Stimulated activated naive B cell treated with anti-CD40 and anti-IgM and Interleukin-4, amounts not matched to agents 10 μg/mL and 1 μg/mL and 100 μg/mL, for 72 hours (primary cell): Measurements from ENCODE around the gene SCMH1.
"Not testable (repeated sequence)": the region's sequence is repeated elsewhere in the genome, so short reads cannot be mapped to it uniquely, and the experiment has no call there.

Experiments used
- ATAC-seq, 2 donors: fragments of 150-1000 bp; cut with Tn5 transposase; replicated peaks; 2 replicates each; pipeline ENCODE4 v1.10.0; 2021; ENCODE audit warnings: moderate library complexity in 1 of 2
- DNase-seq: peaks from one replicate; pipeline ENCODE4 v3.0.0; 2021
- H3K27ac Mint-ChIP-seq: one replicate; pipeline ENCODE4 v1.8.0; 2022; ENCODE audit warnings: mild to moderate bottlenecking, mixed read lengths
- H3K27me3 Mint-ChIP-seq, 2 donors: one replicate each; pipeline ENCODE4 v1.8.0; 2022; ENCODE audit warnings: mixed read lengths in 2 of 2
- H3K36me3 Mint-ChIP-seq, 2 donors: one replicate each; pipeline ENCODE4 v1.8.0; 2022; ENCODE audit warnings: mixed read lengths in 2 of 2, mild to moderate bottlenecking in 1 of 2
- H3K4me1 Mint-ChIP-seq, 2 donors: one replicate each; pipeline ENCODE4 v1.8.0; 2022; ENCODE audit warnings: mixed read lengths in 2 of 2, mild to moderate bottlenecking in 1 of 2
- H3K4me3 Mint-ChIP-seq, 2 donors: one replicate each; pipeline ENCODE4 v1.8.0; 2022; ENCODE audit warnings: mild to moderate bottlenecking in 2 of 2, mixed read lengths in 2 of 2, moderate library complexity in 1 of 2
- H3K9me3 Mint-ChIP-seq, 2 donors: one replicate each; pipeline ENCODE4 v1.8.0; 2022; ENCODE audit warnings: mixed read lengths in 2 of 2, mild to moderate bottlenecking in 1 of 2

The SCMH1 gene

GRCh38 chr1:41274752-41275545, 32.8 kb upstream of the SCMH1 start:
- ATAC-seq (no peak), DNase-seq (no peak)
- Mint-ChIP-seq H3K27me3 (peaks cover 13 to 25% of the 10 kb centered on the region in 2 donors), H3K9me3 (no peaks in the 10 kb centered on the region), H3K4me3 (no peak overlapping the region), H3K36me3 (no peaks in the 10 kb centered on the region), H3K27ac (no peak overlapping the region), H3K4me1 (no peaks in the 10 kb centered on the region)

GRCh38 chr1:41272601-41273000, 30.5 kb upstream of the SCMH1 start:
- H3K27ac Mint-ChIP-seq: no peak overlapping the region
- DNase-seq (no peak), ATAC-seq (no peak)

DNA sequence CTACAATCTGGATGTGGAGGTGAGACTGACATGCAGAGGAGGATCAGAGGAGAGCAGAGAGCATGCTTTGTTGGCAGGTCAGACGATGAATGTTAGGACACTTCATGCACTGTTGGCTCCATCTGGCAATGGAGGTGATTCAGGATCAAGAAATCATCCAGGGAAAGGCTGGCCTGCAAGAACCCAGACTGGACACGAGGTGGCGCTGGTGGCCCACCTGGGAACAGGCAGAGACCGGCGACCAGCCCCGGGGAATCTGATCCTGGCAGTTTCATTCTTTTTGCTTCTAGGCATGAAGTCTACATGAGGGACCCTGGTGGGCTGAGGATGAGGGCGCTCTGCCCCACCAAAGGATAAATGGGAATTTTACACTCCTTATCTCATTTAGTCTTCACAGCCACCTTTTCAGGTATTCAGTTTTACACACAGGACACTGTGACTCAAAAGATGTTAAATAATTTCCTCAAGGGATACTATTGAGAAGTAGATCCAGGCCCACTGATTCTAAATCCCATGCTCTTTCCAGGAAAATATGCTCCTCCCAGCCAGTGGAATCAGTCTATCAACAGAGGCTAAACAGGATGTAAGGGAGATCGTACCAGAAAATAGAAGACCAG, 26.2 kb upstream of the SCMH1 start:
- H3K27me3 Mint-ChIP-seq: peaks cover 0 to 19% of the 10 kb centered on the region in 2 donors
- no peak overlapping the region for H3K4me3 Mint-ChIP-seq
- peak; percentile 53 to 56 for ATAC-seq
- no peaks in the 10 kb centered on the region for H3K36me3 Mint-ChIP-seq
- DNase-seq: peak; percentile 21
- H3K27ac Mint-ChIP-seq: no peak overlapping the region
- H3K9me3 Mint-ChIP-seq: no peaks in the 10 kb centered on the region
- H3K4me1 Mint-ChIP-seq: no peaks in the 10 kb centered on the region

More at GRCh38 chr1:41272601-41273000, 30.5 kb upstream of the SCMH1 start:
- Mint-ChIP-seq H3K4me3 (no peak overlapping the region), H3K9me3 (no peaks in the 10 kb centered on the region), H3K27me3 (peaks cover 3 to 25% of the 10 kb centered on the region in 2 donors), H3K36me3 (no peaks in the 10 kb centered on the region), H3K4me1 (no peaks in the 10 kb centered on the region)

GRCh38 chr1:41261926-41262618, 20.0 kb upstream of the SCMH1 start:
- Mint-ChIP-seq H3K4me3 (no peak overlapping the region), H3K9me3 (no peaks in the 10 kb centered on the region), H3K36me3 (no peaks in the 10 kb centered on the region), H3K27ac (no peak overlapping the region), H3K27me3 (no peaks in the 10 kb centered on the region), H3K4me1 (no peaks in the 10 kb centered on the region)
- DNase-seq (no peak), ATAC-seq (no peak)

DNA sequence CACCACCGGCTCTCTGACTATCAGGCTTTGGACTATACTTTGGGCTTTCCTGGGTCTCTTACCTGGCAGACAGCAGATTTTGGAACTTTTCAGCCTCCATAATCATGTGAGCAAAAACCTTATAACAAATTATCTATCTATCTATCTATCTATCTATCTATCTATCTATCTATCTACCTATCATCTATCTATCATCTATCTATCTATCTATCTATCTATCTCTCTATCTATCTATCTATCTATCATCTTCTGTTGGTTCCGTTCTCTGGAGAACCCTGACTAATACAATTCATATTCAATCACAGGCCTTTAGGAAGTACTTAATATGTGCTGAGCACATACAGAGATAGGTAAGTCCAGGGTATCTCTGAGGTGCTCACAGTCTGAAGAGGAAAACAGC, 18.7 kb upstream of the SCMH1 start:
- no peak for ATAC-seq
- peaks cover 0 to 1% of the 10 kb centered on the region in 2 donors for H3K9me3 Mint-ChIP-seq
- H3K36me3 Mint-ChIP-seq: peaks cover 0 to 2% of the 10 kb centered on the region in 2 donors
- no peaks in the 10 kb centered on the region for H3K4me1 Mint-ChIP-seq
- no peak overlapping the region for H3K27ac Mint-ChIP-seq
- no peak for DNase-seq
- H3K4me3 Mint-ChIP-seq: no peak overlapping the region
- peaks cover 7 to 13% of the 10 kb centered on the region in 2 donors for H3K27me3 Mint-ChIP-seq

DNA sequence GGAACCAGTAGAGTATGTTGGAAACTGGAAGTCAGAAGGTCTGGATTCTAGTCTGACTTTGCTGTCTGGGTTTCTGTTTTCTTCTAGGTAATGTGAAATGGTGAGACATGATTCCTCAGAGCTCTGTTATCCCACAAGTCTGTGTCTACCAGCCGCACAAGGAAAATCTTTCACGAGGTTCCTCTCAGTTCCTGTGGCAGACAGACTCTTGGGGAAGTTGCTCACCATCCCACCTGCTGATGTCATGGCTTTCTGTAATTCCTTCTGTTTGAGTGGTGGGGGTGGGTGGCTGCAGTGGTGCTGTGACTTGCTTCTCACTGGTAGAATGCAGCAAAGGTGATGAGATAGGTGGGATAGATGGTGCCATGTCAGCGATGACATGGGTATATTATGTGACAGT, 17.1 kb upstream of the SCMH1 start:
- peaks cover 14 to 21% of the 10 kb centered on the region in 2 donors for H3K27me3 Mint-ChIP-seq
- no peak overlapping the region for H3K27ac Mint-ChIP-seq
- ATAC-seq: no peak
- H3K9me3 Mint-ChIP-seq: peaks cover 5 to 7% of the 10 kb centered on the region in 2 donors
- DNase-seq: no peak
- no peak overlapping the region for H3K4me3 Mint-ChIP-seq
- peaks cover 0 to 7% of the 10 kb centered on the region in 2 donors for H3K36me3 Mint-ChIP-seq
- no peaks in the 10 kb centered on the region for H3K4me1 Mint-ChIP-seq

- peaks cover 9 to 10% of the 10 kb centered on the region in 2 donors for H3K9me3 Mint-ChIP-seq
- no peak overlapping the region for H3K4me3 Mint-ChIP-seq
- H3K27ac Mint-ChIP-seq: no peak overlapping the region
- no peak for ATAC-seq
- peaks cover 19 to 38% of the 10 kb centered on the region in 2 donors for H3K27me3 Mint-ChIP-seq
- peaks cover 3 to 7% of the 10 kb centered on the region in 2 donors for H3K36me3 Mint-ChIP-seq
- no peak for DNase-seq
- no peaks in the 10 kb centered on the region for H3K4me1 Mint-ChIP-seq
These were observed 13.9 kb upstream of the SCMH1 start for GRCh38 chr1:41255978-41256377.

DNA sequence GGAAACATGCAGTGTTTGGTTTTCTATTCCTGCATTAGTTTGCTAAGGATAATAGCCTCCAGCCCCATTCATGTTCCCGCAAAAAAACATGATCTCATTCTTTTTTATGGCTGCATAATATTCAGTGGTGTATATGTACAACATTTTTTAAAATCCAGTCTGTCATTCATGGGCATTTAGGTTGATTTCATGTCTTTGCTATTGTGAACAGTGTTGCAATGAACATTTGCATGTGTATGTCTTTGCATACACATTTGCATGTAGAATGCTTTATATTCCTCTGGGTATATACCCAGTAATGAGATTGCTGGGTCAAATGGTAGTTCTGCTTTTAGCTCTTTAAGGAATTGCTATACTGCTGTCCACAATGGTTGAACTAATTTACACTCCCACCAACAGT, 9.0 kb upstream of the SCMH1 start:
- peaks cover 16 to 28% of the 10 kb centered on the region in 2 donors for H3K27me3 Mint-ChIP-seq
- H3K4me3 Mint-ChIP-seq, H3K4me1 Mint-ChIP-seq, H3K27ac Mint-ChIP-seq, H3K36me3 Mint-ChIP-seq, DNase-seq, ATAC-seq: not testable (repeated sequence)
- H3K9me3 Mint-ChIP-seq: peaks cover 9 to 10% of the 10 kb centered on the region in 2 donors

DNA sequence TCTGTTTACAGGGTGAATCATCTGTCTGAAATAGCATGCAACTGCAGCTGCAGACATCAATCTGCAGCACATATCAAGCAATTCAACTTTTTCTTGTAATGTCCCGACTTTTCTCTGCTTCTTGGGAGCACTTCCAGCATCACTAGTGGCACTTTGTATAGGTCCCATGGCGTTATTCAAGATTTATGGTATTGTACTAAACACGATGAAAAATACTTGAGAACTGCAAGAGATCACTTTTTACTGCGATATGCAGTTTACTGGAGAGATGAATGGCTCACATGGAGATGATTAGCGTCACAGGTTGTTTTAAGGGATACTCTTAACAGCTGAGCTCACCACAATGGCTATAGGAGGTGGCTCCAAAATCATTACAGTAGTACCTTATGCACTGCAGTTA, 7.2 kb upstream of the SCMH1 start:
- Mint-ChIP-seq H3K4me3 (no peak overlapping the region), H3K27me3 (peaks cover 7 to 17% of the 10 kb centered on the region in 2 donors), H3K4me1 (no peaks in the 10 kb centered on the region), H3K36me3 (peaks cover 0 to 3% of the 10 kb centered on the region in 2 donors), H3K27ac (no peak overlapping the region), H3K9me3 (peaks cover 3 to 4% of the 10 kb centered on the region in 2 donors)
- ATAC-seq (no peak), DNase-seq (no peak)

- Mint-ChIP-seq H3K9me3 (no peaks in the 10 kb centered on the region), H3K27ac (no peak overlapping the region), H3K27me3 (peaks cover 0 to 3% of the 10 kb centered on the region in 2 donors), H3K4me1 (peaks cover 0 to 4% of the 10 kb centered on the region in 2 donors), H3K4me3 (no peak overlapping the region), H3K36me3 (no peaks in the 10 kb centered on the region)
- ATAC-seq: no peak
- no peak for DNase-seq
These were observed 4.5 kb upstream of the SCMH1 start for GRCh38 chr1:41246568-41246967.

DNA sequence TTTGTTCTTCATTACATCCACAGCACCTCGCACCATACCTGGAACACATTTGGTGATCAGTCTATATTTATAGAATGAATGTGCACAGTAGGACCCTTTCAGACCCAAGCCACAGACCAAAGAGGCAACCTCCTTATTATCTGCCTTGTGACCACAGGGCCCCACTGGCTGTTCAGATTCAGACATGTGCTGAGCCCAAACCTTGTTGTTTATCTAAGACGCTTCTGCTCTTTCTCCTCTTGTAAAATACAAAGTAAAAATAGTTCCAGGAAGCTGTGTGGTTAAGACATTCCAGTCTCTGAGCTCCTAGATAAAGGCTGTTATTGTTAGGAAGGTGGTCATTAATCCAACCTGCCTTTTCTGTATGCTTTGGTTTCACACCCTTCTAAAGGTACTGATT, 3.6 kb upstream of the SCMH1 start:
- H3K4me3 Mint-ChIP-seq: no peak overlapping the region
- H3K36me3 Mint-ChIP-seq: peaks cover 0 to 4% of the 10 kb centered on the region in 2 donors
- ATAC-seq: no peak
- H3K9me3 Mint-ChIP-seq: no peaks in the 10 kb centered on the region
- H3K27ac Mint-ChIP-seq: no peak overlapping the region
- DNase-seq: no peak
- H3K4me1 Mint-ChIP-seq: peaks cover 6 to 10% of the 10 kb centered on the region in 2 donors
- H3K27me3 Mint-ChIP-seq: peaks cover 0 to 3% of the 10 kb centered on the region in 2 donors

- DNase-seq (no peak), ATAC-seq (no peak)
- Mint-ChIP-seq H3K9me3 (no peaks in the 10 kb centered on the region), H3K27me3 (peaks cover 0 to 3% of the 10 kb centered on the region in 2 donors), H3K4me1 (peaks cover 11 to 12% of the 10 kb centered on the region in 2 donors), H3K27ac (peak overlapping the region; percentile 68), H3K4me3 (peak overlapping the region; percentile 79 to 80), H3K36me3 (peaks cover 0 to 4% of the 10 kb centered on the region in 2 donors)
These were observed 926 bp upstream of the SCMH1 start for GRCh38 chr1:41243079-41243385.

GRCh38 chr1:41242342-41243078, 404 bp upstream of the SCMH1 start:
- no peaks in the 10 kb centered on the region for H3K9me3 Mint-ChIP-seq
- ATAC-seq (peak; percentile 30 to 32), DNase-seq (peak; percentile 40)
- peaks cover 0 to 3% of the 10 kb centered on the region in 2 donors for H3K27me3 Mint-ChIP-seq
- peaks cover 11 to 12% of the 10 kb centered on the region in 2 donors for H3K4me1 Mint-ChIP-seq
- peaks cover 0 to 4% of the 10 kb centered on the region in 2 donors for H3K36me3 Mint-ChIP-seq
- peak overlapping the region; percentile 79 to 80 for H3K4me3 Mint-ChIP-seq
- H3K27ac Mint-ChIP-seq: peak overlapping the region; percentile 68

- Mint-ChIP-seq H3K4me1 (peaks cover 12 to 14% of the 10 kb centered on the region in 2 donors), H3K27me3 (no peaks in the 10 kb centered on the region), H3K36me3 (peaks cover 0 to 4% of the 10 kb centered on the region in 2 donors), H3K4me3 (peak overlapping the region; percentile 85 to 91), H3K9me3 (no peaks in the 10 kb centered on the region), H3K27ac (peak overlapping the region; percentile 95)
- ATAC-seq (peak; percentile 84), DNase-seq (peak; percentile 47)
These were observed 755 bp downstream of the SCMH1 start for GRCh38 chr1:41241354-41241748.
